Islet of Langerhans (tissue), 1 donor: ENCODE results near the gene ATP1B2.

Experiments used
- FAIRE-seq: peaks from one replicate; lab custom pipeline; 2011; peaks lifted over from hg19 to GRCh38; lab: Jason Lieb, UNC

Gene ATP1B2

GRCh38 chr17:7685533-7686221 is 35.0 kb downstream of the ATP1B2 start:
- FAIRE-seq, result no peak

GRCh38 chr17:7686222-7687071 is 35.7 kb downstream of the ATP1B2 start:
- FAIRE-seq, result peak; percentile 94

GRCh38 chr17:7687072-7687907 is 36.6 kb downstream of the ATP1B2 start, which contains the start of gene TP53:
Gene TP53, minus strand, starts transcription at chr17:7687490. Its CDS starts 10,896 bp downstream, at chr17:7676594.
- FAIRE-seq, result no peak

- FAIRE-seq, result peak; percentile 38
These were observed 37.4 kb downstream of the ATP1B2 start, which contains the start of gene WRAP53 for GRCh38 chr17:7687908-7688807. Gene WRAP53, plus strand, starts transcription at chr17:7688477. Its CDS starts 172 bp downstream, at chr17:7688649.

GRCh38 chr17:7688808-7689316 is 38.1 kb downstream of the ATP1B2 start:
- FAIRE-seq, result no peak

GRCh38 chr17:7695586-7695985 is 44.9 kb downstream of the ATP1B2 start:
- no peak for FAIRE-seq

- FAIRE-seq, result no peak
These were observed 47.3 kb downstream of the ATP1B2 start for GRCh38 chr17:7697828-7698588.

GRCh38 chr17:7700510-7700909 is 49.8 kb downstream of the ATP1B2 start:
- no peak for FAIRE-seq

- FAIRE-seq, result no peak
These were observed 51.0 kb downstream of the ATP1B2 start for GRCh38 chr17:7701681-7702080.

GRCh38 chr17:7702776-7703175 is 52.0 kb downstream of the ATP1B2 start:
- no peak for FAIRE-seq

- no peak for FAIRE-seq
These were observed 53.1 kb downstream of the ATP1B2 start for GRCh38 chr17:7703584-7704479.

GRCh38 chr17:7704601-7705268 is 54.0 kb downstream of the ATP1B2 start, which contains the start of gene EFNB3:
Gene EFNB3, plus strand, starts transcription at chr17:7705202. Its CDS starts 397 bp downstream, at chr17:7705599.
- FAIRE-seq, result no peak

GRCh38 chr17:7705269-7706255 is 54.8 kb downstream of the ATP1B2 start:
- FAIRE-seq, result no peak

GRCh38 chr17:7706631-7707354 is 56.1 kb downstream of the ATP1B2 start:
- no peak for FAIRE-seq
